COLO668 (cell line): ENCODE data around the gene PRDM15.

Experiments used
- DNase-seq: peaks from one replicate; lab custom pipeline; 2025; ENCODE audit not compliant: unreplicated experiment; lab: John Stamatoyannopoulos, UW

The PRDM15 gene

GRCh38 chr21:41843584-41843983, 35.6 kb downstream of the PRDM15 start:
- no peak for DNase-seq

GRCh38 chr21:41840880-41841279, 38.3 kb downstream of the PRDM15 start:
- DNase-seq, result no peak

- DNase-seq, result no peak
Observed at GRCh38 chr21:41839387-41840000, 39.6 kb downstream of the PRDM15 start.

GRCh38 chr21:41837756-41838297, 41.3 kb downstream of the PRDM15 start:
- no peak for DNase-seq

GRCh38 chr21:41836166-41837015, 42.8 kb downstream of the PRDM15 start:
- DNase-seq, result no peak

GRCh38 chr21:41835711-41836154, 43.4 kb downstream of the PRDM15 start:
- peak; percentile 88 for DNase-seq

GRCh38 chr21:41834926-41835663, 44.0 kb downstream of the PRDM15 start:
- peak; percentile 88 for DNase-seq

- peak; percentile 58 for DNase-seq
Observed at GRCh38 chr21:41834252-41834925, 44.8 kb downstream of the PRDM15 start.

GRCh38 chr21:41833497-41834115, 45.5 kb downstream of the PRDM15 start:
- peak; percentile 59 for DNase-seq

- DNase-seq, result peak; percentile 89
Observed at GRCh38 chr21:41832596-41833496, 46.3 kb downstream of the PRDM15 start.

GRCh38 chr21:41831866-41832595, 47.1 kb downstream of the PRDM15 start:
- peak; percentile 39 for DNase-seq

- DNase-seq, result no peak
Observed at GRCh38 chr21:41831453-41831831, 47.7 kb downstream of the PRDM15 start.

GRCh38 chr21:41830764-41831452, 48.2 kb downstream of the PRDM15 start:
- no peak for DNase-seq

- no peak for DNase-seq
Observed at GRCh38 chr21:41830145-41830707, 48.9 kb downstream of the PRDM15 start.

- no peak for DNase-seq
Observed at GRCh38 chr21:41828884-41829360, 50.2 kb downstream of the PRDM15 start.

- peak; percentile 95 for DNase-seq
Observed at GRCh38 chr21:41827951-41828883, 50.9 kb downstream of the PRDM15 start.

GRCh38 chr21:41825881-41826280, 53.3 kb downstream of the PRDM15 start:
- DNase-seq, result no peak
